Aorta (tissue), 5 donors: ENCODE measurements around the gene VPS50. TPM values are rescaled to one million over a fixed set of nuclear protein-coding genes. Genes with fewer than 3 reads are reported as not detected.

Experiments
- ATAC-seq: fragments of 200-7000 bp; cut with Tn5 transposase; one replicate; pipeline ENCODE4 v1.9.1; 2022; ENCODE audit warnings: moderate library complexity; ENCODE audit not compliant: low FRiP score
- DNase-seq, 2 donors: peaks; one replicate each; pipeline ENCODE4 v3.0.0-alpha.2; 2020
- H3K27ac ChIP-seq, 2 donors: one replicate each; pipeline ENCODE4 v1.5.1; 2013; ENCODE audit warnings: low read length in 2 of 2, mild to moderate bottlenecking in 2 of 2, moderate library complexity in 2 of 2, control low read depth in 1 of 2, inconsistent platforms in 1 of 2, low read depth in 1 of 2
- H3K27me3 ChIP-seq, 2 donors: one replicate each; pipeline ENCODE4 v1.6.1; 2013; ENCODE audit warnings: control low read depth in 1 of 2, low read length in 1 of 2, mild to moderate bottlenecking in 1 of 2, moderate library complexity in 1 of 2; ENCODE audit not compliant: insufficient read depth in 2 of 2, control insufficient read depth in 1 of 2
- H3K36me3 ChIP-seq, 2 donors: one replicate each; pipeline ENCODE4 v1.6.1; 2013; ENCODE audit warnings: control low read depth in 1 of 2, low read length in 1 of 2, mild to moderate bottlenecking in 1 of 2; ENCODE audit not compliant: insufficient read depth in 2 of 2, control insufficient read depth in 1 of 2
- H3K4me1 ChIP-seq, 2 donors: one replicate each; pipeline ENCODE4 v1.6.1; 2013; ENCODE audit warnings: low read length in 2 of 2, control low read depth in 1 of 2, mild to moderate bottlenecking in 1 of 2, moderate library complexity in 1 of 2; ENCODE audit not compliant: insufficient read depth in 2 of 2, control insufficient read depth in 1 of 2
- H3K4me3 ChIP-seq, 2 donors: one replicate each; pipeline ENCODE4 v1.5.1; 2013; ENCODE audit warnings: low read length in 2 of 2, control low read depth in 1 of 2, mild to moderate bottlenecking in 1 of 2
- H3K9me3 ChIP-seq: one replicate; pipeline ENCODE4 v1.6.1; 2013; ENCODE audit warnings: mild to moderate bottlenecking, low read length; ENCODE audit not compliant: control insufficient read depth
- WGBS, 2 donors: extraction: QIAGEN DNeasy Blood & Tissue Kit; methylation state at CpG; one replicate each; pipeline ENCODE4 v1.1.7; 2013; 5-methylcytosine and 5-hydroxymethylcytosine counted together
- intact Hi-C, 2 donors: fragments of 100-400 bp; cut with DNase I; formaldehyde crosslinking; loops; one replicate each; pipeline versions ENCODE4 v1.14.2 to v1.15.0; 2022
- long read RNA-seq, 2 donors: library from polyadenylated mRNA; unstranded; transcript quantifications; one replicate each; pipeline ENCODE4 v2.0.0, GENCODE V29; 2020 to 2021
- polyA plus RNA-seq, 2 donors: library from polyadenylated mRNA; stranded (reverse); fragments of 200-250 nt; gene quantifications; one replicate each; pipeline ENCODE4 v1.2.3, GENCODE V29; 2013
- total RNA-seq, 2 donors: library from RNA; stranded (reverse); fragmentation: NEBNext Ultra II Directional; extraction: Animal tissue kit (Norgen Biotek cat#: 25700); gene quantifications; one replicate each; pipeline ENCODE4 v1.2.1, GENCODE V29; 2021
- donor health status: healthy with polysubstance abuse.
- donor health status: Bipolar disorder and iron deficiency.
- donor health status: DM: no; HTN: no; CAD: no.
- donor health status: DM: no; HTN: no; CAD: no.
- donor health status: DM: yes; HTN: yes; CAD: no.

Gene VPS50
- total RNA-seq (10 to 100 TPM; 17.7 to 28.9 TPM), polyA plus RNA-seq (10 to 100 TPM in 1 of 2 donors, 1 to 10 TPM in 1; 7.9 to 10.0 TPM)
- long read RNA-seq, donor 1, partial matches to known transcripts: 8 of 20 reads
- long read RNA-seq, donor 1, other reads (novel, unspliced or antisense): 12 of 20 reads
- long read RNA-seq, donor 2, partial matches to known transcripts: 4 of 7 reads
- long read RNA-seq, donor 2, other reads (novel, unspliced or antisense): 2 of 7 reads

DNA sequence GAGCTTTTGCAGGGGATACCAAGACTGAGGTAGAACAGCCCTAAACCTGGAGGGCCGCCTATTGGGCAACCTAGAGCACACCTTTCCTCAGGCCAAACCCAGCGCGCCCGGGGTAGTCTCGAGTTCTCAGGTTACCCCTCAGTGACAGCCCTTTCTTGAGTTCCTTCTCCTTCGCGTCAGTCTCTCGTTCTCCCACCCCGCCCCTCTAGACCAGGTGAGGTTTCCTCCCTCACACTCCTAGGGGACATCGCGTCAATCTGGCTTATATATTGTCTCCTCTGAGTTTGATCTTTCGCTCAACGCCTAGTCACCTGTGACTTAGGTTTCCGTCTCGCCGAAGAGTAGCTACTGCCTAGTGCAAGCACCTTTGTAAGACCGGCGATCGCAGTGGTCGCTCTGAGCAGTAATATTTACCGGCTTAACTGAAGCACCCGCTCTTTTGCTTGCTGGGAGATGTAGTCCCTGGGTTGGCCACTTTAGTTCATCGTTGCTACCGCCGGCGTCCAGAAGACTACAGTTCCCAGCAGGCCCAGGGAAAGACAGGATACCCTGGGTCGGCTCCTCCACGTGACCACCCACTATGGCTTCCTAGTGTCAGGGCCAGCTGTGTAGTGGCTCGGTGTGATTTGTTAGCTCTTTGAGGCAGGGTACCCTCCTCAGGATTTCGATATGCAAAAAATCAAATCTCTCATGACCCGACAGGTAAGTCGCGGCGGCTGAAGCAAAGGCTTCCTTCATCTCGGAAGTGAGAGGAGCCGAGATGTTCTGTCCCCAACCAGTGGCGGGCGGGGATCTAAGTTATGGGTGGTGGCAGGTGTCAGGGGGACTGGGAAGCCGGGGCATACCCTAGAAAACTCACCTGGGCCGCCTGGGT, at the start of gene VPS50:
Gene VPS50 (plus strand): TSS at position 568 of the 874 bp plus-strand sequence. CDS start 102 bp downstream, at position 670.
- DNase-seq: peak; percentile 96 to 97
- WGBS, 2 donors: 1% methylated on average over 40 of the region's 40 CpGs
- Histone ChIP-seq H3K4me3 (peak within 1 kb of the TSS; percentile 86 to 98), H3K36me3 (no peaks in the 10 kb centered on the region), H3K4me1 (peaks cover 0 to 3% of the 10 kb centered on the region in 2 donors), H3K9me3 (no peaks in the 10 kb centered on the region), H3K27me3 (no peaks in the 10 kb centered on the region), H3K27ac (no peak within 1 kb of the TSS)
- intact Hi-C loops: no loop called here
- ATAC-seq: peak; percentile 100

DNA sequence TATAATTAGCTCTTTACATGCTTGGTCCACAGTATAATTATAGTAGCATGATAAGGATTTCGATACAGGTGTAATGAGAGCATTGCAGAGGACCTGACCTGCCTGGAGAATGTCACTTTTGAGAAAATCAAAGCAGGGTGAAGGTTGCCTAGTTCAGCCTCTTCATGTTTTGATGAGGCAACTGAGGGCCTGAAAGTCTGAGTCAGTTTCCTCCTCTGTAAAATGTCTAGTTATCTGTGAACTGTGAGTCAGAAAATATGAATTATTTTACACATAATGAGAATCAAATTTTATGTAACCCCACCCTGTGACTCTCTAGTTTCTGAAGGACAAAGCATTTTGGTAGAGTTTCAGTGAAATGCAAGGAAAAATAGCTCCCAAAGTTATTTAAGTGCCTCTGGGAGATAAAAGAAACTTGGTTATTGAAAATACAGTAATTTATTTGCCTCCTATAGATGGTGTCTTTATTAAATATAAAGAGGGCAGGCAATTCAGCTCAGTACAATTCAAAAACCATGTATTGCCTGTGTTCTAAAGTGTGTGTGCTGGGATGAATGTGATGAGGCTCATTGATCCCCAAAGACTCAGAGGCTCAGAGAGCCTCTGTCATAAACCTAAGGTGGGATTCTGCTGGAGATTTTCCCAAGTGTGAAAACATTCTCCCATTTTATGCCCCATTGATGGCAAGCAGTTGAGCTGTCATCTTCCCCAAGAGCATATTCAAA, 46.7 kb upstream of the VPS50 start:
- H3K36me3 ChIP-seq: no peaks in the 10 kb centered on the region
- no peaks in the 10 kb centered on the region for H3K9me3 ChIP-seq
- no peaks in the 10 kb centered on the region for H3K4me1 ChIP-seq
- WGBS, 2 donors: 49 to 59% methylated on average over 1 of the region's 1 CpG
- peaks cover 0 to 3% of the 10 kb centered on the region in 2 donors for H3K27me3 ChIP-seq
- DNase-seq (no peak), ATAC-seq (no peak)
- intact Hi-C loops: no loop called here
- no peak overlapping the region for H3K27ac ChIP-seq
- H3K4me3 ChIP-seq: no peak overlapping the region

DNA sequence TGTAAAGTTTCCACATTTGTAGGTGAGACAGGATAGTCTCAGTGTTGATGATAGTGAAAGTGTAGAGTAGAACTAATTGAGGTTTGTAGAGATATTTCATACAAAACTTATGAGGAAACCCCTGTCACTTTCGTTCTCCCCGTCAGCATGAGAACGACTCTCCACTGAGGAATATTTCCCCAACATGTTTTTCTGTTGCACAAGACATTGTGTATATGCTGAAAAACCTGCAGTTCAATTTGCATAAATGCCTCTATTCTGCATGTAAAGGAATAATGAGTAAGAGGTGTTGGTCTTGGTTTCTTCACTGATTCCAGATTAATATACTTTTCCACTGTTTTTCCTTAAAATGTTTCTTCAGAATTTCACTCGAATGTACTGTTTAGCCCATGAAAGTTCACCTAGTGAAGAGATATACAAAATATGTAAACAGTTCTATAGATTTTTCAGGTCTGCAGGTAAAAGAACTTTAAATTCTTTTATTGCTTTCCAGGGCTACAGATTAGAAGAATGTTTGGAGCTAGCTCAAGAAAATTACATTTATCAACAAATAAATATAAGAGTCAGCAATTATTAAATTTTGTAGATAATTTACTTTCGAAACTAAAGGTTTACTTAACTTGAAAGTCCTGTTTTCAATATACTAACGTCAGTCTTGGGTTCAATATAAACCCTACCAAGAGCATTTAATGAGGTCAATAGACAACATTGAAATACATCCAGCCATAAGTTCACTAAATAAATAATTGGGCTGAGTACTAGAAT, 43.1 kb upstream of the VPS50 start:
- intact Hi-C loops: no loop called here
- Histone ChIP-seq H3K27ac (no peak overlapping the region), H3K36me3 (no peaks in the 10 kb centered on the region), H3K4me1 (no peaks in the 10 kb centered on the region), H3K9me3 (no peaks in the 10 kb centered on the region), H3K27me3 (peaks cover 0 to 3% of the 10 kb centered on the region in 2 donors), H3K4me3 (no peak overlapping the region)
- ATAC-seq: no peak
- DNase-seq: no peak
- 65 to 67% methylated on average over 6 of the region's 6 CpGs for WGBS, 2 donors

DNA sequence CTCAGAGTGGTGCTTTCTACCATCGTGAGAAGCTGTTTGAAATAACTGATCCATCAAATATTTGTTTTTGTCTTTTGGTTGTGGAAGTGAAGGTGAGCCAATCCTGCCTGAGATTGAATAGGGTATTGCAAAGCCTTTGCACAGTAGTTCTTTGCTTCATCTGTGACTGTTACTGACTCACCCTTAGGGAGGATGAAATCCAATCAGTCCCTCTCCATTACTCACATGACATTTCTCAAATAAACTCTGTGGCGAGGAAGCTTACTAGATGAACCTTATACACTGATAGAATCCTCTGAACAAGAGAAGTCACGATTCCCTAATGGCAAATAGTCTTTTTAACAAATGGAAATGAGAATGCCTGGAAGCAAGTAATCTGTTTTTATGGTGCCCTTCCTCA, 37.8 kb upstream of the VPS50 start:
- no peaks in the 10 kb centered on the region for H3K27me3 ChIP-seq
- no peaks in the 10 kb centered on the region for H3K4me1 ChIP-seq
- no peaks in the 10 kb centered on the region for H3K9me3 ChIP-seq
- DNase-seq (no peak), ATAC-seq (no peak)
- H3K36me3 ChIP-seq: no peaks in the 10 kb centered on the region
- no peak overlapping the region for H3K4me3 ChIP-seq
- WGBS, 2 donors: 52 to 53% methylated on average over 3 of the region's 3 CpGs
- intact Hi-C loops: loop anchor here in 1 of 2 donors (10.0 kb wide), 1 partner anchor 1330 kb away; no protein-coding TSS in a partner anchor
- H3K27ac ChIP-seq: no peak overlapping the region

- intact Hi-C loops: loop anchor here in 1 of 2 donors (10.0 kb wide), 1 partner anchor 1328 kb away; no protein-coding TSS in a partner anchor
- no peak overlapping the region for H3K27ac ChIP-seq
- H3K9me3 ChIP-seq: no peaks in the 10 kb centered on the region
- H3K4me3 ChIP-seq: no peak overlapping the region
- H3K36me3 ChIP-seq: no peaks in the 10 kb centered on the region
- no peaks in the 10 kb centered on the region for H3K27me3 ChIP-seq
- ATAC-seq (no peak), DNase-seq (no peak)
- 81 to 85% methylated on average over 2 of the region's 2 CpGs for WGBS, 2 donors
- no peaks in the 10 kb centered on the region for H3K4me1 ChIP-seq
These were observed 35.8 kb upstream of the VPS50 start for GRCh38 chr7:93196336-93196735.

DNA sequence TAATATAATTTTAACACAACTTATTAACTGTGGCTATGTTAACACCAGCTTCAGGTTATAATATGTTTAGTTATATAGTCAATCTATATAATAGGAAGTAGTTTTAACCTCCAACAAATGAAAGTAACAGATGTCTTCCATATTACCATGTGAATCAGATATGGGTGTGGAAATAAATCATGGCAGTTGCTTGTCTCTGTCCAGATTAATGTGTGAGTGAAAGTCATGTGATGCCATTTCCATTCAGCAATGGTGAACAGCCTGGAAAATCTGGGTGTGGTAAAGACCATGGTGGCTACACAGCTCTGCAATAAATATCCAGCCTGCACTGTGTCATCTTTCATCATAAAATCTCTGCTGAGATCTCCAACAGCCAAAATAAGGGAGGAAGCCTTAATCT, 33.7 kb upstream of the VPS50 start:
- Histone ChIP-seq H3K36me3 (no peaks in the 10 kb centered on the region), H3K4me1 (no peaks in the 10 kb centered on the region), H3K27ac (no peak overlapping the region), H3K27me3 (no peaks in the 10 kb centered on the region), H3K4me3 (no peak overlapping the region), H3K9me3 (no peaks in the 10 kb centered on the region)
- DNase-seq (no peak), ATAC-seq (no peak)
- intact Hi-C loops: loop anchor here in 1 of 2 donors (10.0 kb wide), 1 partner anchor 1326 kb away; no protein-coding TSS in a partner anchor

DNA sequence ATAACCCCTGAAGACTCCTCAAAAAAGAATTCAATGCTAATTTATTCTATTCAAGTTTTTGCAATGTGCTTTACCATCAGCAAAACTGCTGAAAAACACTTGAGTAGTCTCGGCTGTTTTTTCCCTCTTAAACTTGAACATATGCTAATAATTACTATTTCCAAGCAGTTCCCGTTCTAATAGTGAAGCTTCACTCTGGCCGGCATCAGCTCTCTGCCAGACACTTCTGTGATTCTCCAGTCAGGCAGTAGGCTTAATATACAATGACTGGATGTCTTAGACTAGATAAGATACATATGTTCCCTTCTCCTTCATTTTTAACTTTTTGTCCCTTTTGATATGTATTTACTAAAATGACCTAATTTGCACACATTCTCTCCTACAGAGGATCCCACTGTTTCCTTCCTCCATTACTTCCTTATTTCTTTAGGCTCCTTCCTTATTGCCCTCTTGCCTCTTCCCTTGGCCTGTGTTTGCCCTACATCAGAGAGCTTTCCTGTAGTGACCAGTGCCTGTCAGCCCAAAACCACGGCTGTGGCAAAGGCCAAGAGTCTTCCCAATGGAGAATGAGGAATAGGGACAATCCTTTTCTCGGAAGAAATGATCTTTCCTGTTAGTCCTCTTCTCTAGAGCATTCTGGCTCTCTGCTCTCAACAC, 29.4 kb upstream of the VPS50 start:
- no peak for ATAC-seq

DNA sequence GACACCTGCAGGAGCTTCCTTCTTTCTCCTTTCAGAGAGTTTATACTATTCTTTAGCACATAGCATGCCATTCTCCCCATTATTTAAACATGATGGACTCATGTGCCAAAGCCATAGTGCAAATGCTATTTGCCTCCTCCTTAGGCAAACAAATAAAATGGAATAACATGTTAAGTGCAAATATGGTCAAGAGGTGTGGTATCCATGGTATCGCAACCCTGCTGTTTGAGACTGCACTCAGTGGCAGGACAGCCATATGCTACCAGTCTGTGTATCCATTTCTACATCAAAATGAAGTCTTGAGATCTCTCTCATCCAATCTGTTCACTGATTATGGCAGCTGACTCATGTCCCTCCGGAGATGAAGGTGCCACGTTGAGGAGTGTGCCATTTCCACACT, 28.7 kb upstream of the VPS50 start:
- ATAC-seq: no peak
- no peak overlapping the region for H3K4me3 ChIP-seq
- intact Hi-C loops: no loop called here
- H3K27ac ChIP-seq: no peak overlapping the region
- no peaks in the 10 kb centered on the region for H3K9me3 ChIP-seq
- no peaks in the 10 kb centered on the region for H3K36me3 ChIP-seq
- H3K4me1 ChIP-seq: no peaks in the 10 kb centered on the region
- peaks cover 0 to 1% of the 10 kb centered on the region in 2 donors for H3K27me3 ChIP-seq
- DNase-seq: no peak
- 72 to 81% methylated on average over 3 of the region's 3 CpGs for WGBS, 2 donors

More for the DNA sequence above, 29.4 kb upstream of the VPS50 start:
- no peaks in the 10 kb centered on the region for H3K36me3 ChIP-seq
- intact Hi-C loops: no loop called here
- H3K9me3 ChIP-seq: no peaks in the 10 kb centered on the region
- no peak for DNase-seq
- H3K4me3 ChIP-seq: no peak overlapping the region
- no peak overlapping the region for H3K27ac ChIP-seq
- WGBS, 2 donors: 61 to 68% methylated on average over 5 of the region's 5 CpGs
- H3K27me3 ChIP-seq: peaks cover 0 to 1% of the 10 kb centered on the region in 2 donors
- no peaks in the 10 kb centered on the region for H3K4me1 ChIP-seq
